GM19193 (cell line): ENCODE data around the gene PPIL4.
A peak's percentile ranks its signal among the peaks of the same experiment; 100 is the strongest.

Experiments
- POLR2A ChIP-seq: IDR thresholded peaks from 4 replicates; pipeline ENCODE4 v1.6.1; 2011; ENCODE audit not compliant: insufficient read depth, insufficient read length; ENCODE audit errors: extremely low read depth

Gene PPIL4

GRCh38 chr6:149545754-149546471 lies at the start of gene PPIL4:
PPIL4 (minus strand) TSS chr6:149546043; CDS start chr6:149546005, 38 bp downstream.
- TF ChIP-seq POLR2A: peak; percentile 84

- TF ChIP-seq POLR2A: no peak
Observed at GRCh38 chr6:149593408-149593807, 47.6 kb upstream of the PPIL4 start.

GRCh38 chr6:149592983-149593382 lies 47.1 kb upstream of the PPIL4 start:
- TF ChIP-seq POLR2A: no peak

GRCh38 chr6:149586149-149586548 lies 40.3 kb upstream of the PPIL4 start:
- no peak for TF ChIP-seq POLR2A

- TF ChIP-seq POLR2A: no peak
Observed at GRCh38 chr6:149581349-149581748, 35.5 kb upstream of the PPIL4 start.

GRCh38 chr6:149580880-149581279 lies 35.0 kb upstream of the PPIL4 start:
- no peak for TF ChIP-seq POLR2A

GRCh38 chr6:149567945-149568585 lies 22.2 kb upstream of the PPIL4 start:
- TF ChIP-seq POLR2A: no peak

GRCh38 chr6:149567194-149567586 lies 21.3 kb upstream of the PPIL4 start:
- TF ChIP-seq POLR2A: no peak

GRCh38 chr6:149566410-149567193 lies 20.8 kb upstream of the PPIL4 start:
- TF ChIP-seq POLR2A: peak; percentile 63

- TF ChIP-seq POLR2A: no peak
Observed at GRCh38 chr6:149565527-149566409, 19.9 kb upstream of the PPIL4 start, which contains the start of gene GINM1. GINM1 (plus strand) TSS chr6:149566375; CDS start chr6:149566415, 40 bp downstream.

GRCh38 chr6:149563928-149564325 lies 18.1 kb upstream of the PPIL4 start:
- no peak for TF ChIP-seq POLR2A

- TF ChIP-seq POLR2A: no peak
Observed at GRCh38 chr6:149563203-149563927, 17.5 kb upstream of the PPIL4 start.

GRCh38 chr6:149560736-149561135 lies 14.9 kb upstream of the PPIL4 start:
- TF ChIP-seq POLR2A: no peak

- no peak for TF ChIP-seq POLR2A
Observed at GRCh38 chr6:149559389-149559788, 13.5 kb upstream of the PPIL4 start.
